HepG2 (cell line): ENCODE results near the gene MAP1LC3B.

ENCODE experiments used
- ARNT2 ChIP-seq: sonication (generic); formaldehyde crosslinking; IDR thresholded peaks from 2 replicates; pipeline ENCODE4 v1.8.0; 2022; ENCODE audit warnings: mild to moderate bottlenecking, low read depth, missing genetic modification reagents, moderate library complexity
- CHD2 ChIP-seq: IDR thresholded peaks from 2 replicates; pipeline ENCODE4 v1.6.1; 2011; ENCODE audit warnings: low read depth, low read length, improper control_type of control experiment
- CTCF ChIP-seq: sonication (generic); formaldehyde crosslinking; IDR thresholded peaks from 2 replicates; pipeline ENCODE4 v1.5.0; 2020; ENCODE audit warnings: mild to moderate bottlenecking, missing genetic modification reagents, moderate library complexity
- NAIF1 ChIP-seq: sonication (generic); formaldehyde crosslinking; IDR thresholded peaks from 2 replicates; pipeline ENCODE4 v1.5.0; 2020; ENCODE audit warnings: mild to moderate bottlenecking, missing genetic modification reagents, borderline replicate concordance
- ZSCAN22 ChIP-seq: sonication (generic); formaldehyde crosslinking; IDR thresholded peaks from 2 replicates; pipeline ENCODE4 v1.4.0; 2020; ENCODE audit warnings: mild to moderate bottlenecking, missing genetic modification reagents
- TF ChIP-seq, protein P1 (sequence below): sonication (generic); formaldehyde crosslinking; IDR thresholded peaks from 2 replicates; pipeline ENCODE4 v1.5.0; 2020; ENCODE audit warnings: missing genetic modification reagents
- TF ChIP-seq, protein P2 (sequence below): sonication (generic); formaldehyde crosslinking; IDR thresholded peaks from 2 replicates; pipeline ENCODE4 v1.4.0; 2020; ENCODE audit warnings: missing genetic modification reagents

- TF ChIP-seq, protein P1, sequence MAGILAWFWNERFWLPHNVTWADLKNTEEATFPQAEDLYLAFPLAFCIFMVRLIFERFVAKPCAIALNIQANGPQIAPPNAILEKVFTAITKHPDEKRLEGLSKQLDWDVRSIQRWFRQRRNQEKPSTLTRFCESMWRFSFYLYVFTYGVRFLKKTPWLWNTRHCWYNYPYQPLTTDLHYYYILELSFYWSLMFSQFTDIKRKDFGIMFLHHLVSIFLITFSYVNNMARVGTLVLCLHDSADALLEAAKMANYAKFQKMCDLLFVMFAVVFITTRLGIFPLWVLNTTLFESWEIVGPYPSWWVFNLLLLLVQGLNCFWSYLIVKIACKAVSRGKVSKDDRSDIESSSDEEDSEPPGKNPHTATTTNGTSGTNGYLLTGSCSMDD (CRISPR knock-in tag): no peak
- no peak for TF ChIP-seq CHD2
- no peak for TF ChIP-seq ZSCAN22 (CRISPR knock-in tag)
- TF ChIP-seq NAIF1 (CRISPR knock-in tag): no peak
- no peak for TF ChIP-seq CTCF (CRISPR knock-in tag)
- peak; percentile 0 for TF ChIP-seq ARNT2 (CRISPR knock-in tag)
- TF ChIP-seq, protein P2, sequence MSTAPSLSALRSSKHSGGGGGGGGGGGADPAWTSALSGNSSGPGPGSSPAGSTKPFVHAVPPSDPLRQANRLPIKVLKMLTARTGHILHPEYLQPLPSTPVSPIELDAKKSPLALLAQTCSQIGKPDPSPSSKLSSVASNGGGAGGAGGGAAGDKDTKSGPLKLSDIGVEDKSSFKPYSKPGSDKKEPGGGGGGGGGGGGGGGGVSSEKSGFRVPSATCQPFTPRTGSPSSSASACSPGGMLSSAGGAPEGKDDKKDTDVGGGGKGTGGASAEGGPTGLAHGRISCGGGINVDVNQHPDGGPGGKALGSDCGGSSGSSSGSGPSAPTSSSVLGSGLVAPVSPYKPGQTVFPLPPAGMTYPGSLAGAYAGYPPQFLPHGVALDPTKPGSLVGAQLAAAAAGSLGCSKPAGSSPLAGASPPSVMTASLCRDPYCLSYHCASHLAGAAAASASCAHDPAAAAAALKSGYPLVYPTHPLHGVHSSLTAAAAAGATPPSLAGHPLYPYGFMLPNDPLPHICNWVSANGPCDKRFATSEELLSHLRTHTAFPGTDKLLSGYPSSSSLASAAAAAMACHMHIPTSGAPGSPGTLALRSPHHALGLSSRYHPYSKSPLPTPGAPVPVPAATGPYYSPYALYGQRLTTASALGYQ (CRISPR knock-in tag): no peak
Measured at GRCh38 chr16:87391324-87391949, 699 bp upstream of the MAP1LC3B start.
